ENCODE measurements around the gene SYTL5.

DNA sequence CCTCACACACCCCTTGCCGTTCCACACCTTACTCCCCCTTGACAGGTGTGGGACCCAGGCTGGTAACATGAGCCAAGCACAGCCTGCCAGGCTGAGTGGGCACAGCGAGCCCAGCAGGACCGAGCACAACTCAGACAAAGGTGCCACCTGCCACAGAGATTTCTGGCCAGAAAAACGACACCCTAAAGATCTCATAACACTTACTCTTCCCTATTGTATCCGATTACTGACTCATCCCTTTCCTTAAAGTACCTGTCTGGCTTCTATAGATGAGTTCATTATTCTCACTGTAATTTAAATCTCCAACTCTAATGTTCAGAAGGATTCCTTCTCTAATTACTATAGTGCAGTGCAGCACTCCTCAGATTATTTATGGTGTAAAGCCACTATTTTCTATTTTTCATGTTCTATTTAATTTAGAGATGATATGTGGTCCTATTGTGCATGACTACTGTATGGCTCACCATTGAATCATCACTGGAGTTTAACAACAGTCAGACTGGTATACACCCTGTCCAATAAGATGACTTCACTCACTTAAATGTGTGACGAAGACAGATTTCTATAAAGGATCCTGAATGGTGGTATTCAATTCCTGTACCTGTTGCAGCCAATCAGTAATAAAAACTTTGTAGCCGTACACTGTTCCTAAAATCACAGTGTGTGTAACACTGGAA lies 7.6 kb upstream of the SYTL5 start:
- TF ChIP-seq POLR2A (IDR thresholded peaks at IDR 0.05) (no peak), POLR2AphosphoS5 (IDR thresholded peaks at IDR 0.05) (no peak)
- TF ChIP-seq, protein P1, sequence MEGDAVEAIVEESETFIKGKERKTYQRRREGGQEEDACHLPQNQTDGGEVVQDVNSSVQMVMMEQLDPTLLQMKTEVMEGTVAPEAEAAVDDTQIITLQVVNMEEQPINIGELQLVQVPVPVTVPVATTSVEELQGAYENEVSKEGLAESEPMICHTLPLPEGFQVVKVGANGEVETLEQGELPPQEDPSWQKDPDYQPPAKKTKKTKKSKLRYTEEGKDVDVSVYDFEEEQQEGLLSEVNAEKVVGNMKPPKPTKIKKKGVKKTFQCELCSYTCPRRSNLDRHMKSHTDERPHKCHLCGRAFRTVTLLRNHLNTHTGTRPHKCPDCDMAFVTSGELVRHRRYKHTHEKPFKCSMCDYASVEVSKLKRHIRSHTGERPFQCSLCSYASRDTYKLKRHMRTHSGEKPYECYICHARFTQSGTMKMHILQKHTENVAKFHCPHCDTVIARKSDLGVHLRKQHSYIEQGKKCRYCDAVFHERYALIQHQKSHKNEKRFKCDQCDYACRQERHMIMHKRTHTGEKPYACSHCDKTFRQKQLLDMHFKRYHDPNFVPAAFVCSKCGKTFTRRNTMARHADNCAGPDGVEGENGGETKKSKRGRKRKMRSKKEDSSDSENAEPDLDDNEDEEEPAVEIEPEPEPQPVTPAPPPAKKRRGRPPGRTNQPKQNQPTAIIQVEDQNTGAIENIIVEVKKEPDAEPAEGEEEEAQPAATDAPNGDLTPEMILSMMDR (IDR thresholded peaks at IDR 0.05 in 8 of 11, conservative IDR thresholded peaks at IDR 0.05 in 3 of 11): no peak
